HG03045 (cell line): ENCODE data around the gene MMP1.
"Not testable (repeated sequence)": the region's sequence is repeated elsewhere in the genome, so short reads cannot be mapped to it uniquely, and the experiment has no call there.

ENCODE experiments used
- ATAC-seq: cut with Tn5 transposase; IDR thresholded peaks from one replicate; pipeline ENCODE4 v1.9.1; 2021; ENCODE audit warnings: mild to moderate bottlenecking, moderate library complexity; ENCODE audit not compliant: unreplicated experiment

Gene MMP1

GRCh38 chr11:102762361-102762767, 35.6 kb downstream of the MMP1 start:
- no peak for ATAC-seq

- no peak for ATAC-seq
Measured at GRCh38 chr11:102761646-102762238, 36.2 kb downstream of the MMP1 start.

GRCh38 chr11:102760344-102761035, 37.5 kb downstream of the MMP1 start:
- ATAC-seq, result no peak

GRCh38 chr11:102757823-102758549, 40.0 kb downstream of the MMP1 start:
- ATAC-seq, result no peak

- ATAC-seq, result no peak
Measured at GRCh38 chr11:102753267-102753666, 44.7 kb downstream of the MMP1 start.

- ATAC-seq, result no peak
Measured at GRCh38 chr11:102751673-102752072, 46.3 kb downstream of the MMP1 start.

- no peak for ATAC-seq
Measured at GRCh38 chr11:102749101-102749722, 48.7 kb downstream of the MMP1 start.

GRCh38 chr11:102746746-102747578, 51.0 kb downstream of the MMP1 start:
- ATAC-seq, result not testable (repeated sequence)
